Neural progenitor cell (in vitro differentiated cells): ENCODE results near the gene MAP2K2. TPM values are rescaled to one million over a fixed set of nuclear protein-coding genes. Genes with fewer than 3 reads are reported as not detected.
A peak's percentile ranks its signal among the peaks of the same experiment; 100 is the strongest.

ENCODE experiments used
- DNase-seq: peaks from one replicate; pipeline ENCODE4 v3.0.0-alpha.2; 2016; ENCODE audit warnings: low spot score
- H2AFZ ChIP-seq: fragments of 200-600 bp; sonication (generic); replicated peaks from 2 replicates; pipeline ENCODE4 v1.6.1; 2016; ENCODE audit warnings: antibody characterized with exemption
- H3F3A ChIP-seq: fragments of 200-600 bp; sonication (generic); 2 replicates; pipeline ENCODE4 v1.6.1; 2016; ENCODE audit warnings: antibody characterized with exemption, low read depth
- H3K27ac ChIP-seq: fragments of 200-600 bp; sonication (generic); 2 replicates; pipeline ENCODE4 v1.5.1; 2016; ENCODE audit warnings: mild to moderate bottlenecking
- H3K27me3 ChIP-seq: fragments of 200-600 bp; sonication (generic); 2 replicates; pipeline ENCODE4 v1.6.1; 2016; ENCODE audit warnings: mild to moderate bottlenecking, moderate library complexity
- H3K36me3 ChIP-seq: fragments of 200-600 bp; sonication (generic); 2 replicates; pipeline ENCODE4 v1.5.1; 2016
- H3K4me1 ChIP-seq: fragments of 200-600 bp; sonication (generic); 2 replicates; pipeline ENCODE4 v1.6.1; 2016; ENCODE audit warnings: mixed run types
- H3K4me2 ChIP-seq: fragments of 200-600 bp; sonication (generic); 2 replicates; pipeline ENCODE4 v1.6.1; 2016
- H3K4me3 ChIP-seq: fragments of 200-600 bp; sonication (generic); 2 replicates; pipeline ENCODE4 v1.5.1; 2016
- H3K79me2 ChIP-seq: fragments of 200-600 bp; sonication (generic); 2 replicates; pipeline ENCODE4 v1.6.1; 2016; ENCODE audit warnings: low read depth
- H3K9ac ChIP-seq: fragments of 200-600 bp; sonication (generic); 2 replicates; pipeline ENCODE4 v1.6.1; 2016
- H3K9me3 ChIP-seq: fragments of 200-600 bp; sonication (generic); 2 replicates; pipeline ENCODE4 v1.5.1; 2016; ENCODE audit warnings: low read depth
- H4K20me1 ChIP-seq: fragments of 200-600 bp; sonication (generic); 2 replicates; pipeline ENCODE4 v1.6.1; 2016; ENCODE audit warnings: low read depth
- H3K27ac Mint-ChIP-seq: 3 replicates; pipeline ENCODE4 v1.8.0; 2021; ENCODE audit warnings: mixed read lengths
- H3K27me3 Mint-ChIP-seq: 2 replicates; pipeline ENCODE4 v1.8.0; 2022; ENCODE audit warnings: low read depth, mild to moderate bottlenecking, inconsistent platforms, moderate library complexity, mixed read lengths; ENCODE audit not compliant: insufficient read depth
- H3K36me3 Mint-ChIP-seq: 3 replicates; pipeline ENCODE4 v1.8.0; 2021; ENCODE audit warnings: mixed read lengths
- H3K4me1 Mint-ChIP-seq: 3 replicates; pipeline ENCODE4 v1.8.0; 2021; ENCODE audit warnings: mixed read lengths
- H3K4me3 Mint-ChIP-seq: 3 replicates; pipeline ENCODE4 v1.8.0; 2021; ENCODE audit warnings: mild to moderate bottlenecking, moderate library complexity, mixed read lengths
- H3K9me3 Mint-ChIP-seq: 3 replicates; pipeline ENCODE4 v1.8.0; 2020; ENCODE audit warnings: mixed read lengths
- CTCF ChIP-seq: fragments of 200-600 bp; sonication (generic); IDR thresholded peaks from 2 replicates; pipeline ENCODE4 v1.5.1; 2017; ENCODE audit warnings: antibody characterized with exemption, mild to moderate bottlenecking
- EZH2 ChIP-seq: fragments of 200-600 bp; sonication (generic); IDR thresholded peaks from 2 replicates; pipeline ENCODE4 v1.6.1; 2017; ENCODE audit warnings: antibody characterized with exemption, mild to moderate bottlenecking, moderate library complexity
- EZH2phosphoT487 ChIP-seq: fragments of 200-600 bp; sonication (generic); IDR thresholded peaks from 2 replicates; pipeline ENCODE4 v1.6.1; 2017; ENCODE audit warnings: antibody characterized with exemption
- total RNA-seq: library from RNA; depleted of rRNA; stranded (reverse); fragments of >200 nt; gene quantifications from 2 replicates; pipeline ENCODE4 v1.2.3, GENCODE V29; 2015; ENCODE audit warnings: low replicate concordance

MAP2K2 gene
- total RNA-seq, 1 donor from 2014 or later, result 69.7 TPM

GRCh38 chr19:4154571-4155312 is 30.8 kb upstream of the MAP2K2 start:
- peaks cover 22% of the 10 kb centered on the region for H3K27me3 Mint-ChIP-seq
- no peak for DNase-seq

GRCh38 chr19:4152241-4152998 is 28.5 kb upstream of the MAP2K2 start:
- no peak for DNase-seq
- Histone ChIP-seq H3K9ac (no peak overlapping the region), H2AFZ (no peak overlapping the region), H3K27ac (no peak overlapping the region), H3K4me3 (no peak overlapping the region), H3K27me3 (no peaks in the 10 kb centered on the region), H3F3A (no peaks in the 10 kb centered on the region), H3K4me1 (no peaks in the 10 kb centered on the region), H3K9me3 (no peaks in the 10 kb centered on the region), H4K20me1 (no peaks in the 10 kb centered on the region), H3K79me2 (no peaks in the 10 kb centered on the region), H3K36me3 (no peaks in the 10 kb centered on the region), H3K4me2 (no peak overlapping the region)
- TF ChIP-seq EZH2phosphoT487, result no peak
- no peak for TF ChIP-seq EZH2
- TF ChIP-seq CTCF, result no peak
- H3K4me1 Mint-ChIP-seq, result no peaks in the 10 kb centered on the region
- H3K4me3 Mint-ChIP-seq, result no peak overlapping the region
- H3K27me3 Mint-ChIP-seq, result peaks cover 22% of the 10 kb centered on the region
- no peaks in the 10 kb centered on the region for H3K36me3 Mint-ChIP-seq
- H3K9me3 Mint-ChIP-seq, result no peaks in the 10 kb centered on the region
- H3K27ac Mint-ChIP-seq, result no peak overlapping the region

More at GRCh38 chr19:4154571-4155312, 30.8 kb upstream of the MAP2K2 start:
- TF ChIP-seq EZH2 (no peak), CTCF (no peak), EZH2phosphoT487 (no peak)
- no peak overlapping the region for H3K27ac ChIP-seq
- H3K27me3 ChIP-seq, result no peaks in the 10 kb centered on the region
- Mint-ChIP-seq H3K4me1 (no peaks in the 10 kb centered on the region), H3K36me3 (no peaks in the 10 kb centered on the region), H3K27ac (no peak overlapping the region), H3K4me3 (no peak overlapping the region), H3K9me3 (no peaks in the 10 kb centered on the region)
- H3K4me2 ChIP-seq, result no peak overlapping the region
- no peak overlapping the region for H2AFZ ChIP-seq
- H3K4me1 ChIP-seq, result no peaks in the 10 kb centered on the region
- no peaks in the 10 kb centered on the region for H3F3A ChIP-seq
- H3K9me3 ChIP-seq, result no peaks in the 10 kb centered on the region
- H4K20me1 ChIP-seq, result no peaks in the 10 kb centered on the region
- no peak overlapping the region for H3K9ac ChIP-seq
- no peaks in the 10 kb centered on the region for H3K36me3 ChIP-seq
- H3K79me2 ChIP-seq, result no peaks in the 10 kb centered on the region
- no peak overlapping the region for H3K4me3 ChIP-seq

- H3K4me2 ChIP-seq, result no peak overlapping the region
- Mint-ChIP-seq H3K4me1 (no peaks in the 10 kb centered on the region), H3K4me3 (no peak overlapping the region), H3K9me3 (no peaks in the 10 kb centered on the region), H3K27me3 (peaks cover 20% of the 10 kb centered on the region), H3K36me3 (no peaks in the 10 kb centered on the region), H3K27ac (peak overlapping the region; percentile 5)
- no peak overlapping the region for H3K27ac ChIP-seq
- no peaks in the 10 kb centered on the region for H3K79me2 ChIP-seq
- no peak overlapping the region for H3K4me3 ChIP-seq
- no peaks in the 10 kb centered on the region for H4K20me1 ChIP-seq
- H3K27me3 ChIP-seq, result peaks cover 3% of the 10 kb centered on the region
- H3F3A ChIP-seq, result no peaks in the 10 kb centered on the region
- no peak for DNase-seq
- no peaks in the 10 kb centered on the region for H3K9me3 ChIP-seq
- no peaks in the 10 kb centered on the region for H3K4me1 ChIP-seq
- TF ChIP-seq CTCF, result no peak
- TF ChIP-seq EZH2, result no peak
- TF ChIP-seq EZH2phosphoT487, result no peak
- H3K36me3 ChIP-seq, result no peaks in the 10 kb centered on the region
- no peak overlapping the region for H2AFZ ChIP-seq
- no peak overlapping the region for H3K9ac ChIP-seq
These were observed 27.7 kb upstream of the MAP2K2 start for GRCh38 chr19:4151623-4152022.
